Trophoblast cell (in vitro differentiated cells and primary cell): ENCODE data around the gene RFPL4AL1.
"Not testable (repeated sequence)": the region's sequence is repeated elsewhere in the genome, so short reads cannot be mapped to it uniquely, and the experiment has no call there.

Experiments used
- DNase-seq, 2 donors: peaks; one replicate each; pipeline ENCODE4 v3.0.0-alpha.2; 2016
- H2AFZ ChIP-seq: 2 replicates; pipeline ENCODE4 v1.6.1; 2013; ENCODE audit warnings: low read length, moderate library complexity, mild to moderate bottlenecking; ENCODE audit not compliant: insufficient read depth, poor library complexity
- H2AK5ac ChIP-seq: 2 replicates; pipeline ENCODE4 v1.6.1; 2013; ENCODE audit warnings: mild to moderate bottlenecking, low read length
- H2BK120ac ChIP-seq: 2 replicates; pipeline ENCODE4 v1.6.1; 2013; ENCODE audit warnings: low read length, mild to moderate bottlenecking, moderate library complexity; ENCODE audit not compliant: insufficient read depth, poor library complexity
- H2BK12ac ChIP-seq: 2 replicates; pipeline ENCODE4 v1.6.1; 2013; ENCODE audit warnings: mild to moderate bottlenecking, low read length, moderate library complexity
- H2BK5ac ChIP-seq: 2 replicates; pipeline ENCODE4 v1.6.1; 2013; ENCODE audit warnings: low read length, low read depth, moderate library complexity, mild to moderate bottlenecking; ENCODE audit not compliant: poor library complexity
- H3K14ac ChIP-seq: 2 replicates; pipeline ENCODE4 v1.6.1; 2013; ENCODE audit warnings: mild to moderate bottlenecking, low read length
- H3K18ac ChIP-seq: 2 replicates; pipeline ENCODE4 v1.6.1; 2013; ENCODE audit warnings: mild to moderate bottlenecking, low read length
- H3K23ac ChIP-seq: 2 replicates; pipeline ENCODE4 v1.6.1; 2013; ENCODE audit warnings: low read length
- H3K27ac ChIP-seq: 2 replicates; pipeline ENCODE4 v1.5.1; 2013; ENCODE audit warnings: low read depth, mild to moderate bottlenecking, inconsistent platforms, low read length, moderate library complexity
- H3K27me3 ChIP-seq: 2 replicates; pipeline ENCODE4 v1.6.1; 2013; ENCODE audit warnings: inconsistent platforms, mild to moderate bottlenecking, low read length, moderate library complexity; ENCODE audit not compliant: insufficient read depth
- H3K36me3 ChIP-seq, 2 experiments: 1 replicate in 1 of 2; 2 replicates in 1 of 2; pipeline ENCODE4 v1.6.1; 2013; ENCODE audit warnings: low read length in 2 of 2, mild to moderate bottlenecking in 2 of 2, moderate library complexity in 1 of 2; ENCODE audit not compliant: insufficient read depth in 2 of 2, control insufficient read depth in 1 of 2
- H3K4ac ChIP-seq: 2 replicates; pipeline ENCODE4 v1.6.1; 2013; ENCODE audit warnings: low read depth, mild to moderate bottlenecking, low read length, moderate library complexity
- H3K4me1 ChIP-seq, 2 experiments: 1 replicate in 1 of 2; 2 replicates in 1 of 2; pipeline ENCODE4 v1.6.1; 2013; ENCODE audit warnings: low read length in 2 of 2, mild to moderate bottlenecking in 2 of 2, moderate library complexity in 1 of 2; ENCODE audit not compliant: insufficient read depth in 2 of 2, control insufficient read depth in 1 of 2
- H3K4me2 ChIP-seq: 2 replicates; pipeline ENCODE4 v1.6.1; 2013; ENCODE audit warnings: inconsistent platforms, mild to moderate bottlenecking, low read length, moderate library complexity
- H3K4me3 ChIP-seq: 2 replicates; pipeline ENCODE4 v1.5.1; 2013; ENCODE audit warnings: mild to moderate bottlenecking, low read depth, low read length, inconsistent platforms
- H3K79me1 ChIP-seq: one replicate; pipeline ENCODE4 v1.6.1; 2013; ENCODE audit warnings: low read length
- H3K79me2 ChIP-seq: 2 replicates; pipeline ENCODE4 v1.6.1; 2013; ENCODE audit warnings: low read length, mild to moderate bottlenecking; ENCODE audit not compliant: control insufficient read depth, insufficient read depth, poor library complexity
- H3K9ac ChIP-seq: 2 replicates; pipeline ENCODE4 v1.6.1; 2013; ENCODE audit warnings: mild to moderate bottlenecking, low read length
- H3K9me3 ChIP-seq: 2 replicates; pipeline ENCODE4 v1.6.1; 2013; ENCODE audit warnings: low read depth, mild to moderate bottlenecking, control low read depth, inconsistent platforms, low read length; ENCODE audit not compliant: insufficient read depth
- H4K12ac ChIP-seq: 2 replicates; pipeline ENCODE4 v1.6.1; 2013; ENCODE audit warnings: low read depth, mild to moderate bottlenecking, low read length, moderate library complexity
- H4K8ac ChIP-seq: 2 replicates; pipeline ENCODE4 v1.6.1; 2013; ENCODE audit warnings: low read depth, mild to moderate bottlenecking, low read length, moderate library complexity
- H4K91ac ChIP-seq: one replicate; pipeline ENCODE4 v1.6.1; 2013; ENCODE audit warnings: low read depth, mild to moderate bottlenecking, low read length, moderate library complexity
- WGBS: extraction: QIAGEN DNeasy Blood & Tissue Kit; methylation state at CpG from one replicate; pipeline ENCODE4 v1.1.7; 2013; ENCODE audit warnings: missing lambda C conversion rate; ENCODE audit not compliant: insufficient read length, insufficient coverage; ENCODE audit errors: extremely low coverage; 5-methylcytosine and 5-hydroxymethylcytosine counted together

Gene RFPL4AL1

GRCh38 chr19:55730378-55730777 is 38.5 kb upstream of the RFPL4AL1 start:
- not testable (repeated sequence) for H2BK5ac ChIP-seq, H4K91ac ChIP-seq, H4K8ac ChIP-seq, H3K18ac ChIP-seq, H2BK120ac ChIP-seq, H2AK5ac ChIP-seq, H3K4ac ChIP-seq, H3K79me2 ChIP-seq, H3K27ac ChIP-seq, H3K23ac ChIP-seq, DNase-seq, H3K4me3 ChIP-seq, H2AFZ ChIP-seq, H3K36me3 ChIP-seq, H3K4me1 ChIP-seq, H2BK12ac ChIP-seq, H3K14ac ChIP-seq, H4K12ac ChIP-seq, H3K9ac ChIP-seq, H3K79me1 ChIP-seq, H3K27me3 ChIP-seq, H3K4me2 ChIP-seq
- WGBS: no CpG with 5 or more reads among the region's 2 CpGs
- H3K9me3 ChIP-seq: peaks cover 21% of the 10 kb centered on the region

GRCh38 chr19:55738302-55738701 is 30.6 kb upstream of the RFPL4AL1 start, which contains the start of gene NLRP9:
Gene NLRP9 (minus strand): TSS chr19:55738402. CDS start chr19:55738374, 28 bp downstream.
- Histone ChIP-seq H3K79me1 (no peaks in the 10 kb centered on the region), H3K79me2 (no peaks in the 10 kb centered on the region), H3K14ac (no peak within 1 kb of the TSS), H4K8ac (no peak within 1 kb of the TSS), H2AK5ac (no peak within 1 kb of the TSS), H2BK12ac (no peak within 1 kb of the TSS), H4K91ac (no peak within 1 kb of the TSS), H3K4me2 (no peak within 1 kb of the TSS), H3K18ac (no peak within 1 kb of the TSS), H3K23ac (no peak within 1 kb of the TSS), H4K12ac (no peak within 1 kb of the TSS), H3K9me3 (peaks cover 16% of the 10 kb centered on the region), H3K4me1 (no peaks in the 10 kb centered on the region), H3K27ac (no peak within 1 kb of the TSS), H3K4ac (no peak within 1 kb of the TSS), H3K27me3 (no peaks in the 10 kb centered on the region), H2BK5ac (no peak within 1 kb of the TSS), H2AFZ (no peak within 1 kb of the TSS), H3K4me3 (no peak within 1 kb of the TSS), H3K36me3 (no peaks in the 10 kb centered on the region), H2BK120ac (no peak within 1 kb of the TSS), H3K9ac (no peak within 1 kb of the TSS)
- no peak for DNase-seq
- no CpG with 5 or more reads among the region's 3 CpGs for WGBS

GRCh38 chr19:55750715-55751114 is 18.2 kb upstream of the RFPL4AL1 start:
- Histone ChIP-seq H3K18ac (no peak overlapping the region), H2BK5ac (no peak overlapping the region), H4K91ac (no peak overlapping the region), H3K79me1 (no peaks in the 10 kb centered on the region), H3K27me3 (no peaks in the 10 kb centered on the region), H3K9ac (no peak overlapping the region), H2AK5ac (no peak overlapping the region), H2BK120ac (no peak overlapping the region), H3K14ac (no peak overlapping the region), H2AFZ (no peak overlapping the region), H3K4me1 (no peaks in the 10 kb centered on the region), H2BK12ac (no peak overlapping the region), H4K12ac (no peak overlapping the region), H3K4me2 (no peak overlapping the region), H3K4me3 (no peak overlapping the region), H3K4ac (no peak overlapping the region), H3K23ac (no peak overlapping the region), H3K9me3 (peaks cover 12% of the 10 kb centered on the region), H4K8ac (no peak overlapping the region), H3K79me2 (no peaks in the 10 kb centered on the region), H3K36me3 (no peaks in the 10 kb centered on the region), H3K27ac (no peak overlapping the region)
- no peak for DNase-seq
- WGBS: no CpG with 5 or more reads among the region's 6 CpGs

GRCh38 chr19:55753401-55753800 is 15.5 kb upstream of the RFPL4AL1 start:
- H2BK120ac ChIP-seq: no peak overlapping the region
- H2BK12ac ChIP-seq: no peak overlapping the region
- H2AFZ ChIP-seq: no peak overlapping the region
- H2AK5ac ChIP-seq: no peak overlapping the region
- H3K79me2 ChIP-seq: no peaks in the 10 kb centered on the region
- no peaks in the 10 kb centered on the region for H3K79me1 ChIP-seq
- no peak overlapping the region for H4K8ac ChIP-seq
- no peak overlapping the region for H3K18ac ChIP-seq
- H3K9me3 ChIP-seq: peaks cover 16% of the 10 kb centered on the region
- H3K4ac ChIP-seq: no peak overlapping the region
- H3K4me3 ChIP-seq: no peak overlapping the region
- H3K4me2 ChIP-seq: no peak overlapping the region
- WGBS: no CpG with 5 or more reads among the region's 3 CpGs
- H3K14ac ChIP-seq: no peak overlapping the region
- H2BK5ac ChIP-seq: no peak overlapping the region
- no peak overlapping the region for H4K91ac ChIP-seq
- no peak for DNase-seq
- no peak overlapping the region for H3K9ac ChIP-seq
- no peak overlapping the region for H4K12ac ChIP-seq
- no peak overlapping the region for H3K23ac ChIP-seq
- no peaks in the 10 kb centered on the region for H3K4me1 ChIP-seq
- no peaks in the 10 kb centered on the region for H3K27me3 ChIP-seq
- H3K36me3 ChIP-seq: no peaks in the 10 kb centered on the region
- H3K27ac ChIP-seq: no peak overlapping the region
